SIG-M5 (cell line): Measurements from ENCODE around the gene HES6.
"Not testable (repeated sequence)": the region's sequence is repeated elsewhere in the genome, so short reads cannot be mapped to it uniquely, and the experiment has no call there.

Experiments
- DNase-seq: peaks from one replicate; lab custom pipeline; 2025; lab: John Stamatoyannopoulos, UW

The HES6 gene

GRCh38 chr2:238273433-238273832, 33.6 kb upstream of the HES6 start:
- DNase-seq = not testable (repeated sequence)

GRCh38 chr2:238272156-238272555, 32.3 kb upstream of the HES6 start:
- DNase-seq = no peak

- not testable (repeated sequence) for DNase-seq
Observed at GRCh38 chr2:238271686-238272085, 31.8 kb upstream of the HES6 start.

GRCh38 chr2:238271061-238271554, 31.3 kb upstream of the HES6 start:
- DNase-seq = no peak

GRCh38 chr2:238270606-238271005, 30.8 kb upstream of the HES6 start:
- DNase-seq = no peak

GRCh38 chr2:238269741-238270140, 29.9 kb upstream of the HES6 start:
- no peak for DNase-seq

- DNase-seq = no peak
Observed at GRCh38 chr2:238267884-238268680, 28.2 kb upstream of the HES6 start.

- no peak for DNase-seq
Observed at GRCh38 chr2:238267341-238267710, 27.5 kb upstream of the HES6 start.

- DNase-seq = no peak
Observed at GRCh38 chr2:238265605-238266004, 25.8 kb upstream of the HES6 start.

GRCh38 chr2:238264072-238264460, 24.2 kb upstream of the HES6 start:
- no peak for DNase-seq

- no peak for DNase-seq
Observed at GRCh38 chr2:238263204-238264071, 23.6 kb upstream of the HES6 start.

- no peak for DNase-seq
Observed at GRCh38 chr2:238262496-238263122, 22.8 kb upstream of the HES6 start.

GRCh38 chr2:238261718-238262375, 22.0 kb upstream of the HES6 start:
- DNase-seq = no peak

- DNase-seq = no peak
Observed at GRCh38 chr2:238260883-238261282, 21.0 kb upstream of the HES6 start.

- no peak for DNase-seq
Observed at GRCh38 chr2:238259061-238260020, 19.5 kb upstream of the HES6 start.

- no peak for DNase-seq
Observed at GRCh38 chr2:238257786-238258700, 18.2 kb upstream of the HES6 start.

- DNase-seq = no peak
Observed at GRCh38 chr2:238256594-238257104, 16.8 kb upstream of the HES6 start.

GRCh38 chr2:238256111-238256510, 16.3 kb upstream of the HES6 start:
- no peak for DNase-seq

- DNase-seq = no peak
Observed at GRCh38 chr2:238255636-238256035, 15.8 kb upstream of the HES6 start.

- DNase-seq = no peak
Observed at GRCh38 chr2:238255151-238255551, 15.3 kb upstream of the HES6 start.
